GM12864 (cell line): Measurements from ENCODE around the gene PRKG1.

ENCODE experiments used
- DNase-seq: peaks from one replicate; pipeline ENCODE4 v3.0.0-alpha.2; 2011; ENCODE audit warnings: low read depth
- H3K4me3 ChIP-seq: 2 replicates; pipeline ENCODE4 v1.5.1; 2011; ENCODE audit warnings: mild to moderate bottlenecking, low read depth, low read length, control low read depth
- CTCF ChIP-seq: IDR thresholded peaks from 2 replicates; pipeline ENCODE4 v1.5.1; 2011; ENCODE audit warnings: low read depth, mild to moderate bottlenecking, moderate library complexity, low read length, control low read depth, inconsistent platforms; ENCODE audit errors: missing control alignments

PRKG1 gene

GRCh38 chr10:51231754-51232153 is 157.5 kb downstream of the PRKG1 start:
- no peak overlapping the region for H3K4me3 ChIP-seq
- no peak for TF ChIP-seq CTCF
- no peak for DNase-seq

- TF ChIP-seq CTCF, result no peak
- H3K4me3 ChIP-seq, result no peak overlapping the region
- no peak for DNase-seq
These were observed 159.2 kb downstream of the PRKG1 start for GRCh38 chr10:51233337-51234100.

- no peak for TF ChIP-seq CTCF
- H3K4me3 ChIP-seq, result no peak overlapping the region
- DNase-seq, result no peak
These were observed 161.6 kb downstream of the PRKG1 start for GRCh38 chr10:51235865-51236264.

GRCh38 chr10:51239006-51239405 is 164.7 kb downstream of the PRKG1 start:
- DNase-seq, result no peak
- no peak overlapping the region for H3K4me3 ChIP-seq
- TF ChIP-seq CTCF, result no peak

GRCh38 chr10:51241461-51241860 is 167.2 kb downstream of the PRKG1 start:
- TF ChIP-seq CTCF, result no peak
- no peak for DNase-seq
- H3K4me3 ChIP-seq, result no peak overlapping the region

- no peak for TF ChIP-seq CTCF
- no peak overlapping the region for H3K4me3 ChIP-seq
- DNase-seq, result no peak
These were observed 168.1 kb downstream of the PRKG1 start for GRCh38 chr10:51242393-51242792.

GRCh38 chr10:51244309-51244708 is 170.0 kb downstream of the PRKG1 start:
- H3K4me3 ChIP-seq, result no peak overlapping the region
- no peak for TF ChIP-seq CTCF
- DNase-seq, result no peak
